HG02884 (cell line): ENCODE data around the gene INVS.
"Not testable (repeated sequence)": the region's sequence is repeated elsewhere in the genome, so short reads cannot be mapped to it uniquely, and the experiment has no call there.

ENCODE experiments used
- ATAC-seq: cut with Tn5 transposase; IDR thresholded peaks from one replicate; pipeline ENCODE4 v1.9.1; 2021; ENCODE audit warnings: mild to moderate bottlenecking, moderate library complexity; ENCODE audit not compliant: unreplicated experiment

Gene INVS

DNA sequence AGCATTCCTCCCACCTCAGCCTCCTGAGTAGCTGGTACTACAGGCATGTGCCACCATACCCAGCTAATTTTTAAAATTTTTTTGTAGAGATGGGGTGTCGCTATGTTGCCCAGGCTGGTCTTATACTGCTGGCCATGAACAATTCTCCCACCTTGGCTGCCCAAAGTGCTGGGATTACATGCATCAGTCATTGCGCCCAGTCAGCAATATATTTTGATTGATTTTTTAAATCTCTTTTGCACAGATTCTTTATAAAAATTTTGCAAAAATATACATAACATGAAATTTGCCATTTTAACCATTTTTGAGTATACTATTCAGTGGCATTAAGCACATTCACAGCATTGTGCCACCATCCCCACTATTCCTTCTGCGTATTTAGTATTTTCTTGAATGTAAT lies 94.0 kb downstream of the INVS start:
- ATAC-seq: no peak

DNA sequence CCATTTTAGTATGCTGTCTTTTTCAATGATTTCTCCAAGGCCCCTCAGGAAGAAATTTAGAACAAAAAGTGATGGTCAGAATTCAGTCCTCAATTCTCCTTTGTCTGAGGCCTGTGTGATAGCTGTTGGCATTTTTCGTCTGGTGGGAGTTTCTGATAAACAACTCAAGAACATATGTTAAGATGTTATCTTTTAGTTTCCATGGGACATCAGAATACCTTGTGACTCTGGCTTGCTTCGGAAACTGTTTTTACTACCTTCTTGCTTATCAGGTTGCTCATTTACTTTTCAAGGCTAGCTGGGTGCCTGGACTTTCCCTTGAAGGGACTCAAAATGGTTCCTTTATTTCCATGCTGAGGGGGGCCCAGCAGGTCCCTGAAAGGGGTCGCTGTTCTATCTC lies 97.2 kb downstream of the INVS start:
- ATAC-seq: no peak

DNA sequence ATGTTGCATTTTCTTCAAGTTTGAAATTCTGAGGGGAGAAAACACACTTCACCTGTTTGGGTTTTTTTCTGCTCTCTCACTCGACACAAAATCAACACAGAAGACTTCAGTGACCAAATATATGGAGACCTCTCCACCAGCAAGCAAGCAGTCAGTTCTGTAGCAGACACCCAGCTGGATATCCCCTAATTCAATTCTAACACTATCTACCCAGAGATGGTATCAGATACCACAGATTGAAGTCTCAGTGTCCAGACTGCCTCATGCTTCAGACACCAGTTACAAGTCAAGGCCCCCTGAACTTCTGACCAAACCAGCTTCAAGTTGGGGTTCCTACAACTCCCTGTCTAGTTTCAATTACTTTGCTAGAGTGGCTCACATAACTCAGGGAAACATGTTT lies 97.8 kb downstream of the INVS start:
- no peak for ATAC-seq

DNA sequence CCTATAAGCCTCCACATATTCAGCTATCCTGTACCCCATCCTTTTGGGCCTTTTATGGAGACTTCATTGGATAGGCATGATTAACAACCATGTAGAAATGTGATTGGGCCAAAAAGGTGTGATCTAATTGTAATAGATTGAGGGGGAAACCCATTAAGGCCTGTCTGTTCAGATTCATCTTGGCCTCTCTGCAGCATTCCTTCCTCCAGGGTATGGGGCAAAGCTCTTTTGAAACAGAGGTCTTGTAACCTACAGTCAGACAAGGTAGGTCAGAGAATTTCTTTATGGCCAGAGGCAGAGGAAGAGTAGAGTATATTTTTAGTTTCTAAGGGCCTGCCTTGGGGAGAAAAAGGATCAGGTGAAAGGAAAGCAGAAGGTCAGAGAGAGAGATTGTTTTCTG lies 98.5 kb downstream of the INVS start:
- no peak for ATAC-seq

DNA sequence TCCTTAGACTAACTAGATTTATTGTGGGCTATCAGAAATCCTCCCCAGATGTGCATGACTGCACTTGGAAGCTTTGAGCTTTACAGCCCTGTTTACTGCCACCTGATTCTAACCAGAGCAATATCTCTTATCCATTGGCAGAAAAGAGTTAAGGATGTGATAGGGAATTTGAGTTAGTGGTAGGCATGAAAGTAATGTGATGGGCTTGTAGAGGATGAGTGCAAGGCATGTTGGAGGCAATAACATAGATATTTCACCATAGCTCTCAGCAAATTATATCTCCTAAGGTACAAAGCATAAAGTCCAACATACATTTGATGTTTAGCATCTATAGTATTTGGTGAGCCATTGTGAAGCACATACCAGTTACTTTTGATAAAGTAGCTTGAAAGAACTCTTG lies 103.8 kb downstream of the INVS start:
- ATAC-seq: no peak

DNA sequence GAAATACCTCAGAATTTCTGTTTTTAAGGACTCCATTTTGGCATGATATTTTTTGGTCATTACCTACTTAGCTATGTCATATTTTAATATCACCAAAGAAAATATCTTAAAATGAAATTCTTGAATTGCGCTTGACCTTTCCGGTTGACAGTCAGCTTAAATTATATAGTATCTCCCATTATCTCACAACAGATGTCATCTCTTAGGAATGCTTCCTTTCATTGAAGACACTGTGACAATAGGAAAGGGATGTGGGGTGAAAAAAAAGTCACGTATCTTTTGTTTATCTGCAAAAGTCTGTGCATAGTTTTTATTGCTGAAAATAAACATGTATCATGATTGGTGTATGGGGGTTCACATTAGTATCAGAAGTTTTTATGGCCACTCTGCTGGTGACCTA lies 105.8 kb downstream of the INVS start:
- no peak for ATAC-seq

DNA sequence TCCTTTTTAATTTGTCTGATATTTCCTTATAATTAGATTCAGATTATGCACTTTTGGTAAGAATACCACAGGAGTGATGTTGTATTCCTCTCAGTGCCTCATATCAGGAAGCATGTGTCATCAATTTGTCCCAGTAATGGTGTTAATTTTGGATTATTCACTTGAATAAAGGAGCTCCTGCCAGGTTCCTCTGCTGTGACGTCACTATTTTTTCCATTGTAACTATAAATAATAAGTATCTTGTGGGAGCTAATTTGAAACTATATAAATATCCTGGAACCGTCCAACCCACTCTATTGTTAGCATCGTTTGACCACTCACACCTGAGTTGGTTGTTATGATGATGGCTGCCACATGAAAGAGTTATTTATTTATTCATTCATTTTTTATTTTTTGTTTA lies 107.9 kb downstream of the INVS start:
- no peak for ATAC-seq

DNA sequence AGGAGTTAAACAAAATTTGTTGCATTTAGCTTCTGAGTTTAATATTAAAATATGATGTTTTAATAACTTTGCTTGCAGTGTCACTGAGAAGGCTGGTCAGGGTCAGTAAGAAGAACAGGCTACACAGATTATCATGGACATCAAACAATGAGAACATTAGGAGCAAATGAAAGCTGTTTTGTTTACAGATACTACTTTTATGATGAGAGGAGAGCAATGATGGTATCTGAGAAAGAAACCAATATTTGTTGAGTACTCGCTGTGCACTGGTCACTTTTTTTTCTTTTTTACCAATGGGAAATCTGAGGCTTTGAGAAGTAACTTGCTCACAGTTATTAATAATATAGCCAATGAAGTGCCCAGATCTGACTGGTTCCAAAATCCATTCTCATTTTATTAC lies 109.6 kb downstream of the INVS start:
- no peak for ATAC-seq

DNA sequence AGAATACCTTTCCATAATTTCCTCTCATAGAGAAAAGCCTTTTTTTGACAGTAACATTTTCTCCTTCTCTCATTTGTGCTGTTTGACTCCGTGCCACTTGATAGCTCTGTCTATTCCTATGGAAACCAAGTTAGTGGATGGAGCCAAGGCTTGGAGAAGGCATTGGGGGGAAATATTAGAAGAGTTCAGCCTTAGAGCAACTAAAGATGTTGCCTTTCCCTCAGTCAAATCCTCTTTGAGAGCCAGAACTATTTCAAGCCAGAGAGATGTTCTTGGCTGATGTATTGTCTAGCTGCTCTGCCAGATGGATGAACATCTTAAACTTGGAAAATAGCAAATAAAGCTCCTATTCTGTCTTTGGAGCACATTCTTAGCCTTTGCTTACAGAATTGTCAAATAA lies 112.4 kb downstream of the INVS start:
- ATAC-seq: no peak

DNA sequence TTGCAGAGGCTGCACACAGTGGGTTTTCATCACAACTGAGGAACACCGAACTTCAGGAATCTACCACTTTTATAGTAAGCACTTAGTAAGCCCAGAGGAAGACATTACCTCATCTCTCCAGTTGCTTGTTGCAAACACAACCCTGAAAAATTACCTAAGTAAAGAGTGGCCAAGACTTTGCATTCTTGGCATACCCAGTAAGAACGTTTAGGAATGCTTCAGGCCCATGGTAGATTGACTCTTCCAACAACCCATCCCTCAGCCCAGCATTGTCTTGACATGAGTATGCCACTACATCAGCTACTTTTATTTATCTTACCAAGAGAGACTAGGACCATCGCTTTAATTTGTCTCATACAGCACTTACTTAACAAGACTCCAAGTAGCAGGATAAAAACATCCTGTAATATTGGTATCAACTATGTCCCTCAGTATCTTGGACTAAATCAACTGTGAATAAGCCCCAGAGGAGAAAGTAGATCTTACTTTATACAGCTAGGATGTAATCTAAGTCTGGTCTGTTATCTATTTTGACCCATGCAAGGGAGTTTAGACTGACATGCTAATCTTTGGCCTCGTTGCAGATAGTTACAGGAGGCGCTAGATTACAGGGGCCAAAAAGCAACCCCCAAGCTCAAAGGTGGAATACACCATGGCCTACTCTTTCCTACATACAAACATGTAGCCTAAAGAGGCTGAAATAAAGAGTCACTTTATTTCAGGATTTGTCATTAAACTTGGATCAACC lies 114.9 kb downstream of the INVS start:
- ATAC-seq: no peak

DNA sequence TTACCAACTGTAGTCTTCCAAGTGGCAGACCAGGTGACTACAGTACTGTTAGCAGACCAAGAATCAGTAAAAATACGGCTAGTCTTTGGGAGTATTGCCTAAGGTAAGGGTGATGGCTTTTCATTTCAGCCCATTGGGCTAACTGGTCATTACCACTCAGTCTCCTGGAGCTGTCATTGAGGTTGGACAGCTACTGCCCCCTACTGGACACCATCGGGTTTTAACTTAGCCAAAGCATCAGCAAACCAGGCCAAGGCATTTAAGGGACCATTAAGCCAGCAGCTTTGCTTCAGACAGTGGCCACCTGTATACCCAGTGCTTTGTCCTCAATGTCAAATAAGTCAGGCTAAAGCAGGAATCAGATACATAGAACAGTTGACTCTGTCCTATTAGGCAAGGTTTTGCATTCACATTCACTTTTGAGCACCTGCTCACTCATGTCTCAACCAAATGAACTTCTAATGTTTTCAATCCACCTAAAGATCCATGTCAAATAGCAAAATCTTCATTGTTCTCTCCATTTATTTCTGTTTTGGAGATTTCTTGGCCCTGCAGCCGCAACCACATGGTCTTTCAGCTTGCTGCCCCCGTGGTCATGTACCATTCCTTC lies 117.2 kb downstream of the INVS start:
- no peak for ATAC-seq

DNA sequence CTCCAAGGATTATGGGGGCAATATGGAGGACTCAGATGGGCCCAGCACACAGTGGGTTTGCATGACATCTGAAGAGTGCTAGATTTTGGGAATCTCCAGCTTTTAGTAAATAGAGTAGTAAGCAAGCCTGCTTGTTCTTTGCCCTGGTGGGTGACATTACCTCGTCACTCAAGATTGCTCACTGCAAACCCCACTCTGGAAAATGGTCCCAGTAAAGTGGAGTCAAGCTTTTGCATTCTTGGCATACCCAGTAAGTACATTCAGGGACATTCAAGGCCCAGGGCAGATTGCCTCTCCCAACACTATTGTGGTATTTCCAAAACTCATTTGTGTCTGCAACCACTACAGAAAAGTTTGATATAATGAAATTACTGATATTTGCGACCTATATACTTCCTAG lies 118.5 kb downstream of the INVS start:
- no peak for ATAC-seq

DNA sequence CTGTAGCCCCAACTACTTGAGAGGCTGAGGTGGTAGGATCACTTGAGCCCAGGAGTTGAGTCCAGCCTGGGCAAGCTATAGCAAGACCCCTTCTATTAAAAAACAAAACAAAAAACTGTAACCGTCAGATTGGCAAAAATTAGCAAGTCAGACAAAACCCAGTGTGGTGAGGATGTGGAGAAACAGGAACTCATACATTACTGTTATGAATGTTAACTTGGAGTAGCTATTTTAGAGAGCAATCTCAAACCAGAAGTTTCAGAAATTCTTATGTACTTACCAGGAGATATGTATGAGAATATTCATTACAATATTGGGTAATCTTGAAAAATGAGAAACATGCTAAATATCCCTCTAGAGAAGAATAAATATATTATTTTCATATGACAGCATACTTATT lies 120.3 kb downstream of the INVS start:
- ATAC-seq: peak; percentile 84

DNA sequence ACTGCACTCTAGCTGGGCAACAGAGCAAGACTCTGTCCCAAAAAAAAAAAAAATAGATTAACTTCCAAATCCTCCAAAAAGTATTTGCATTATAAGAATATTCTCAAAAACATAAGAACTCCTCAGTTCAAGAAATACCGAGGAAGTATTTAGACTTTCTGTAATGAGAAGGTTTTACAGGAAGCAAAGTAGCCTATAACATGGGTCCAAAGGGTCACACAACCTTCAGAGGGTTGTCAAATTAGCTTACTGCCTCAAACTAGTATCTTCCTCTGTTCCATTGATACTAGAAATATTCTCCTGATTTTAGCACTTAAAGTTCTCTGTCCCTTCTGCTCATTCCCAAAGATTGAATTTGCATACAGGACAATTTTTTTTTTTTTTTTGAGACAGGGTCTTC lies 121.9 kb downstream of the INVS start:
- no peak for ATAC-seq

DNA sequence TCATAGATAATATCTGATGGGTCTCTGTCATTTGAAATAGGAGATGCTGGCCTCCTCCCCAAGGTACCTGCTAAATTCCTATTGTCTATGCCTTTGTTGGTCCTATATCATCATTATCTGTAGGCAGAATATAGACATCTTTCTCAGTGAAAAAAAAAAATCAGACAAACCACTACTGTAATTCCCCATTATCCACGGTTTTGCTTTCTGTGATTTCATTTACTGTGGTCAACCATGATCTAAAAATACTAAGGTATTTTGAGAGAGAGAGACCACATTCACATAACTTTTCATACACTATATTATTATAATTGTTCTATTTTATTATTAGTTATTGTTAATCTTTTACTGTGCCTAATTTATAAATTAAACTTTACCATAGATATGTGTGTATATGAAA lies 122.5 kb downstream of the INVS start:
- ATAC-seq: no peak

DNA sequence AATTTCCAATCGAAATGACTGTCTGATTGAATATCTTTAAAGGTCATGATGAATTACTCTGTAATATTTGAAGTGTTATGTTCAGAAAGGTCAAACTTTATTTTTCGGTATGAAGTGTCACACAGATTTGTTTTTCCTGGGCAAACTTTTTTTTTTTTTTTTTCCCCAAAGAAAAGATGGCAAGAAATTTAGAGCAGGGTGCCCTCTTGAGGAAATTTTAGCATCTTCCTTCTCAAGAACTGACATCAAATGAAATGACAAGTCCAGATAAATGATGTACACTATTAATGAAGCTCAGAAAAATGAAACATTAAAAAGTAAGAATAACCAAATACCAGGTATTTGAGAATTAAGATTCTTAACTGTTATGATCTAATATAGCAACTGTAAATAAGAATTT lies 123.6 kb downstream of the INVS start:
- no peak for ATAC-seq

DNA sequence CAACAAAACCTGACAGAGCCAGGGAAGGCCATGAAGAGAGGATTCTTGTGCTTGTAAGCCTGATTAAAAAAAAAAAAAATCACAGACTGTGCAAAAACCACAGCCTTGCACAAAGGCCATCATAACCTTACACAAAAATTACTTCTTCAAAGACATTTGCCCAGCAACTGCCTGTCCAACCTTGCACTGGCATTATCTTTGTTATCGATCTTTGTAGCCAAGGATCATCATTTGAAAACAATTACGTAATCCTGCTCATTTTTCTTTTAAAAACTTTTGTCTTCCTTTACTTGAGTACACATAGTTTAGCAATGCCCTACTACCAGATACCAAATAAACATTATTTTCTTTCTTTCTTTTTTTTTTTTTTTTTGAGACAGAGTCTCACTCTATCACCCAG lies 128.6 kb downstream of the INVS start:
- no peak for ATAC-seq

DNA sequence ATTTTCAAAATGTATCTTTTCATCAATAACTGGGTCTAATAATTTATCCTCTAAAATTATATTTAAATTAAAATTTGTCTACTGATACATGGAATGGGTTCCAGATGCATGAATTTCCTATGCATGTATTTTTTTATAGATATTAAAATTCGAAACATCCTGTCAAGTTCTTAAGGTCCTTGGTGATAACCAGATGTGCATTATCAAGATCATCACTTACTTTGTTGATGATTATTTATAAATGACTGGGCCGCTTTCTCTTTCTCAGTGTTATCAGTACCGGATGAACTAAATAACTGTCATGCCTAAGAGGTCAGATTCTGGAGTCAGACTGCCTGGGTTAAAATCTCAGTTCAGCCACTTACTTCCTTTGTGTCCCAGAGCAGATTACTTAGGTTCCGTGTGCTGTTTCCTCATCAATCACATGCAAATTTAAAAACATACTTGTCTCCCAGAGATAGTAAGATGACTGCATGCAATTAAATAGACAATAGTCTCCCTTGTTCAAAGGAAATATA lies 129.4 kb downstream of the INVS start:
- ATAC-seq: no peak

DNA sequence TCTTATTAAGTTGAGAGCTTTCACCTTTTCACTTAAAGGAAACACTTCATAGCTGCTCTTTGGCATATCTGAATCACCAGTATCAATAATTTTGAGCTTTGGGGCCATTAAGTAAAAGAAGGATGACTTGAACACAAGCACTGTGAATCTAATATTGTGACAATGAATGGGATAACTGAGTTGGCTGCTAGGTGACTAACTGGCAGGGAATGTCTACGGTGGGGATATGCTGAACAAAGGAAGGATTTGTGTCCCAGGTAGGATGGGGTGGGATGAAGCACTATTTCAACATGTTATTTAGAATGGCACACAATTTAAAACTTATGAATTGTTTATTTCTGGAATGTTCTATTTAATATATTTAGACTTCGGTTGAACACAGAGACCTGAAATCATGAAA lies 130.1 kb downstream of the INVS start:
- ATAC-seq: no peak

DNA sequence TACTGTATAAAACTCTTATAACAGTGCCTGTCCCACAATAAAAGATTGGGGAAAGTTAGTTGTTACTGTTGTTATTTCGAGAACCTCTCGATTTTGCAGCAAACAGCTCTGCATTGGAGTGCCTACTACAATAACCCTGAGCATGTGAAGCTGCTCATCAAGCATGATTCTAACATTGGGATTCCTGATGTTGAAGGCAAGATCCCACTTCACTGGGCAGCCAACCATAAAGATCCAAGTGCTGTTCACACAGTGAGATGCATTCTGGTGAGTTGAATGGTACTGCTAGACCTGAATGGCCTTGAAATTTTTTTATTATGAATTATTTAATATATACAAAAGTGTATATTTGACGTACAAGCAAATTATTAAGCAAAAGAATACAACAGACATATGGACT lies 130.5 kb downstream of the INVS start:
- no peak for ATAC-seq

DNA sequence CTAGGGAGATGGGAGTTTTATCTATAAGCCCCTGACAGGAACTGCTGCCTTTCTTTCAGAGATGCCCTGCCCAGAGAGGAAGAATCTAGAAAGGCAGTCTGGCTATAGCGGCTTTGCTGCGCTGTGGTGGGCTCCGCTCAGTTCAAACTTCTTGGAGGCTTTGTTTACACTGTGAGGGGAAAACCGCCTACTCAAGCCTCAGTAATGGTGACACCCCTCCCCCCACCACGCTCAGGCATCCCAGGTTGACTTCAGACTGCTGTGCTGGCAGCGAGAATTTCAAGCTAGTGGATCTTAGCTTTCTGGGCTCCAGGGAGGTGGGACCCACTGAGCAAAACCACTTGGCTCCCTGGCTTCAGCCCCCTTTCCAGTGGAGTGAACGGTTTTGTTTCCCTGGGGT lies 137.9 kb downstream of the INVS start:
- ATAC-seq: not testable (repeated sequence)

DNA sequence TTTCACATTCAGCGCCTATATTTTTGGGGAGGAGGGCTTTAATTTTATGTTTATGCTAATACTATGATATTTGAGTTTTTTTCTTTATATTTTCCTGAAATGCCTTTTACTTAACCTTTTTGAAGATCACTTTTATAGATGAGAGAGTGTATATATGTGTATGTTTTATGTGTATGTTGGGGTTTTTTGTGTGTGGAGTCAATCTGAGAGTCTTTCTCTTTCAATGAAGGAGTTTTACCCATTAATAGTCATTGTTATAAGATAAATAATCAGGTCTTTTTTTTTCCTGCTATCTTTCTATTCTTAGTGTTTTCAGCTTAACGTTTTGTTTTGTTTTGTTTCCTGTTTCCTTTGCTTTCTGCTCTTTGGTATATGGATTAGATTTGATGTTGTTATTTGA lies 141.5 kb downstream of the INVS start:
- no peak for ATAC-seq

DNA sequence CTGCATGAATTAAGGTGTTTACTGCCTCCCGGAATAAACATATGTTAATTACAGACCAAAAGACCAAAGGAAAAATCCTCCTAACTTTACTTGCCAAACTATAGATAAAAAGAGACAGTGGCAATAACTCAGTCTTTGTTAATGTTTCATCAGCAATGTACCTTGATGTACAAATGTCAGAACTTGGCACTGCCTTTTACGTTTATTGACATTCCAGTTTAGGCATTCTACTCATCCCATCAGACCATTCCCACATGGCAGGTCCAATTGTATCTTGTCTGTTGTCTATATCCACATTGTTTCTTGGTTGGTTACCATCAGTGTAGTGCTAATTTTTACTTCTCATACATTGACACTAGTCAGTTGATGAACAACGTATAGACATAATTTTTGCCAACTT lies 168.2 kb downstream of the INVS start:
- ATAC-seq: no peak
